Stomach (tissue), 4 donors: ENCODE results near the gene CAMSAP1.

Source experiments
- CTCF ChIP-seq, 7 experiments: fragments of 450-650 bp in 4 of 7; fragments of 200-600 bp in 3 of 7; sonication (generic) in 3 of 7; IDR thresholded peaks; one replicate each; pipeline ENCODE4 v1.5.1; 2016 to 2019; ENCODE audit warnings: antibody characterized with exemption in 7 of 7, control low read depth in 2 of 7, mild to moderate bottlenecking in 1 of 7
- POLR2AphosphoS5 ChIP-seq, 3 donors: sonication (generic); formaldehyde crosslinking; IDR thresholded peaks; one replicate each; pipeline ENCODE4 v1.6.1; 2016; ENCODE audit warnings: antibody characterized with exemption in 3 of 3

- no peak for TF ChIP-seq POLR2AphosphoS5 (IDR thresholded peaks at IDR 0.05)
- TF ChIP-seq CTCF (IDR thresholded peaks at IDR 0.05), result no peak
Observed at GRCh38 chr9:135760465-135760864, 146.9 kb downstream of the CAMSAP1 start.
